ENCODE results near the gene DLGAP1. TPM values are rescaled to one million over a fixed set of nuclear protein-coding genes. Genes with fewer than 3 reads are reported as not detected.

DLGAP1 gene
- total RNA-seq, 2 experiments from 2014 or later: not detected

DNA sequence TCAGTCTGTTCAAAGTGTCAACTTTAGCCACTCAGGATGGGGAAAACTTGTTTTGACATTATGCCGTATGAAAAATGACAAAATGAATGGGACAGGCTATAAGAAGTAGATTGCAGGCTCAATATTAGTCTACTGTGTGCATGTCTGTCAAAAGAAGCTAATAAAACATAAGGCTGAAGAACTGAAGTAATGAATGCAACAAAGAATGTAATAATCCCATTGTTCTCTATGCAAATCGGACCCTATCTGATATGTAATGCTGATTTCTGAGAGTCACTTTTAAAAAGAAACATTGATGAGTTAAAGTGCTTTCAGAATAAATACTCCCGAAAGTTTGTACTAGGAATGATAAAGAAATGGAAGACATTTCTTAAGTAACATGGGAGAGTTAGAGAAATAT lies 172.2 kb downstream of the DLGAP1 start:
- Mint-ChIP-seq H3K36me3 (ENCODE audit: low read depth) (no peaks in the 10 kb centered on the region), H3K4me3 (no peak overlapping the region), H3K9me3 (ENCODE audit: insufficient read depth) (no peaks in the 10 kb centered on the region), H3K27me3 (ENCODE audit: low read depth) (no peaks in the 10 kb centered on the region), H3K4me1 (ENCODE audit: low read depth) (no peaks in the 10 kb centered on the region), H3K27ac (no peak overlapping the region)
- POLR2A ChIA-PET: no interaction called here
- CTCF ChIA-PET: no interaction called here
- no peak for DNase-seq
- ATAC-seq: no peak

DNA sequence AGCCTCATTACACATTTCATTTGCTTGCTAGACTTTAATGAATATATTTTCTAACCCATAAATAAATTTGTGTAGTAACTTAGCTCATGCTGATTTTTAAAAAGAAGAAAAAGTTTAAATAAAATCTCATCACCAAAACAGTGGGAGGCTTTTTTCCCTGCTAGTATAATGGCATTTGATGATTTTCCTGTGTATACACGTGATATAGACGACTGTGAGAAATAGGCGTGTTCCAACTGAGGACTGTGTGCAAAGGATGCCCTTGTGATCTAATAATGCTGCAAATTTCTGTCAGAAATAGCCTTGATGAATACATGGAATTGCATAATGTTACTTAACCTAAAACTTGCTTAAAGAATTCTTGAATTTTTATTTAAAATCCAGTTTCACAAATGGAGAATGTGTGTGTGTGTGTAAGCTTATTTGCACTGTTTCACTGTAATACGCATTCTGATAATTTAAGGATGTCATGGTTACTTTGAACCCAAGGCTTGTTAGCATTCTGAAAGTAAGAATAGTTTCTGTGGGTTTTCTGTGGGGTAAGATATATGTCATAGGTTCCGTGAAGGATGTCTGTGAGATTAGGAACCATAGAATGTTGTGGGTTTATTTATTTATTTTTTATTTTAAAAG lies 178.0 kb downstream of the DLGAP1 start:
- CTCF ChIA-PET: no interaction called here
- no peak for ATAC-seq
- Mint-ChIP-seq H3K27ac (no peak overlapping the region), H3K36me3 (ENCODE audit: low read depth) (no peaks in the 10 kb centered on the region), H3K4me3 (no peak overlapping the region), H3K27me3 (ENCODE audit: low read depth) (no peaks in the 10 kb centered on the region), H3K4me1 (ENCODE audit: low read depth) (no peaks in the 10 kb centered on the region), H3K9me3 (ENCODE audit: insufficient read depth) (no peaks in the 10 kb centered on the region)
- no peak for DNase-seq
- POLR2A ChIA-PET: no interaction called here

DNA sequence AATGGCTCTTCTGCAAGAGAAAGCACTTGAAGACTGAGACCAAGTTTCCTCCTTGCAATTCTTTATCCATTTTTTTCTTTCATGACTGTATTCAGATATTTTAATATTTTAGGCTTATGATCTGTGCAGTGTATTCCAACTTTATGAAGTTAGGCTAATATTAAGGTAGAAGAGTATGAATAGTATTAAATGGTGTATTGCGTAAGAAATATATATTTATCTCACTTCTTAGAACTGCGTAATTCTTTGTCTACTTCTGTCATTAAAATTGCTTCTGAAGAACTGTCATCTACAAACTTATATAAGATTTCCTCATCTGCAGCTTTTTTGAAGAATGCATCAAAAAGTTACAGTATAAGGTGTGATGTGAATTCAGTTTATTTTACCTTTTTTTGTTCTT lies 183.2 kb downstream of the DLGAP1 start:
- Mint-ChIP-seq H3K4me1 (ENCODE audit: low read depth) (no peaks in the 10 kb centered on the region), H3K4me3 (no peak overlapping the region), H3K36me3 (ENCODE audit: low read depth) (no peaks in the 10 kb centered on the region), H3K27ac (no peak overlapping the region), H3K9me3 (ENCODE audit: insufficient read depth) (no peaks in the 10 kb centered on the region), H3K27me3 (ENCODE audit: low read depth) (no peaks in the 10 kb centered on the region)
- POLR2A ChIA-PET: no interaction called here
- CTCF ChIA-PET: no interaction called here
- no peak for ATAC-seq
- no peak for DNase-seq

DNA sequence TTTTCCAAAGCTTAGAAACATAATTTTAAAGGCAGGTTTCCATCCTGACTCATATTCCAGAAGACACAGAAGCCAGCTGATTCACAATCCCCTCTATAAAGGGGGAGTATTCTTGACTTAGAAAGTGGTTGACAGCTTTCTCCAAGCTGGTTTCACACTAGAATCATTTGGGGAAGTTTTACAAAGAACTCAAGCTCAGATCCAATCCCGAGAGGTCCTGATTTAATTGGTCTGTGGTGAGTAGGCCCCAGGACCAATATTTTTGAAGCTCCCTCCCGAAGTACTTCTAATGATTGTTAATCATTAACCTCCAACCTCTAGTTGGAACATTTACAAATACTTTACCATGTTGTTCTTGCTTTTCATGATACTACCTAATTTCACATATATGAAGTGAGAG lies 184.1 kb downstream of the DLGAP1 start:
- Mint-ChIP-seq H3K27me3 (ENCODE audit: low read depth) (no peaks in the 10 kb centered on the region), H3K9me3 (ENCODE audit: insufficient read depth) (no peaks in the 10 kb centered on the region), H3K4me3 (no peak overlapping the region), H3K4me1 (ENCODE audit: low read depth) (no peaks in the 10 kb centered on the region), H3K36me3 (ENCODE audit: low read depth) (no peaks in the 10 kb centered on the region), H3K27ac (no peak overlapping the region)
- ATAC-seq: no peak
- CTCF ChIA-PET: no interaction called here
- no peak for DNase-seq
- POLR2A ChIA-PET: no interaction called here

DNA sequence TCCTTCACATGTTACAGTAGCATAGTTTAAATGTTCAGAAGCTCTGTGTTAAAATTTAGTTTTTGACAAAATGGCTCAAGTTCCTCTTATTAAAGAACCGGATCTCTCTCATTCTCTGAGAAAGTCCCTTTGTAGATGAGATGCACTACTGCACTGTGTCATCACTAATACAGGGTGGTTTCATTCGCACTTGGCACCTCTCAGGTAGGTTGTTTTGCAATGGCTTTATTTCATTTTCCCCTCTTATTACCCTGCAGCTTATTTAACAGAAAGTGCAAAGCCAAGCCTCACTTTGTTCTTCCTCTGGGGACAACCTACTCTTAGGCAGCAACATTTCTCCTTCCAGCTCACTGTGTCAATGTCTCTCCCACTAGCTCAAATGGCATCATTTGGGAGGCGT lies 185.1 kb downstream of the DLGAP1 start:
- no peaks in the 10 kb centered on the region for H3K27me3 Mint-ChIP-seq (ENCODE audit: low read depth)
- H3K27ac Mint-ChIP-seq: no peak overlapping the region
- H3K36me3 Mint-ChIP-seq (ENCODE audit: low read depth): no peaks in the 10 kb centered on the region
- ATAC-seq (no peak), DNase-seq (no peak)
- H3K9me3 Mint-ChIP-seq (ENCODE audit: insufficient read depth): no peaks in the 10 kb centered on the region
- POLR2A ChIA-PET: no interaction called here
- H3K4me3 Mint-ChIP-seq: no peak overlapping the region
- CTCF ChIA-PET: no interaction called here
- H3K4me1 Mint-ChIP-seq (ENCODE audit: low read depth): no peaks in the 10 kb centered on the region

DNA sequence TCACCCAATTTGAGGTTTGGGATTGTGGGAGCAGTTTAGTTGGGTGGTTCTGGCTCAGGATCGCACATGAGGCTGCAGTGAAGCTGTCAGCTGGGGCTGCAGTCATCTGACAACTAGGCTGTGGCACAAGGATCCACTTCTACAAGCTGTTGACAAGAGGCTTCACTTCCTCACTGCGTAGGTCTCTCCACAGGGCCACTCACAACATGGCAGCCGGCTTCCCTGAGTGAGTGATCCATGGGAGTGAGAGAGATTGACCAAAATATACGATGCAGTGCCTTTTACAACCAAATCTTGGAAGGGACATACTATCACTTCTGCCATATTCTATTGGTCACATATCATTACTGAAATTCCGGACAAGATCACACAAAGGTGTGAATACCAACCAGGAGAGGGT lies 187.5 kb downstream of the DLGAP1 start:
- DNase-seq: no peak
- POLR2A ChIA-PET: no interaction called here
- H3K27me3 Mint-ChIP-seq (ENCODE audit: low read depth): no peaks in the 10 kb centered on the region
- no peaks in the 10 kb centered on the region for H3K36me3 Mint-ChIP-seq (ENCODE audit: low read depth)
- CTCF ChIA-PET: no interaction called here
- H3K27ac Mint-ChIP-seq: no peak overlapping the region
- H3K4me3 Mint-ChIP-seq: no peak overlapping the region
- no peaks in the 10 kb centered on the region for H3K9me3 Mint-ChIP-seq (ENCODE audit: insufficient read depth)
- H3K4me1 Mint-ChIP-seq (ENCODE audit: low read depth): no peaks in the 10 kb centered on the region
- ATAC-seq: no peak

DNA sequence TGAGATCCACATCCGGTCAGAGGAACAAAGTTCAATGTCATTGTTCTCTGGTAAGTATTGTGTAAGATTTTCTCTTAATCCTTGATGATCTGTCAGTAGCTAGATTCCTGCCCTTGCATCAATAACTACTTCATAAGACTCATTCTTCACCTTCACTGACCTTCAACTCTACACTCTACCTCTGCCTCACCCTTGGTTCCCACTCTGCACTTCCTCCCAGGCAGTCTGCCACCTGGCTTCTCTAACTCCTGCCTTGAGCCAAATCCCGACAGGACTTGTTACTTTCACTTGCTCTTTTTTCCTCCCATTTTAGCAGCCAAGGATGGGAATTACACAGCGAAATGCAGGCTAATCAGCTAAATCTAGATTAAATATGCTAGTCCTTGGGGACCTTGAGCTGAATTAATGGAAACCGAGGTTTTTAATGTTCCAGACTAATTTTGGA lies 190.7 kb downstream of the DLGAP1 start:
- CTCF ChIA-PET: no interaction called here

DNA sequence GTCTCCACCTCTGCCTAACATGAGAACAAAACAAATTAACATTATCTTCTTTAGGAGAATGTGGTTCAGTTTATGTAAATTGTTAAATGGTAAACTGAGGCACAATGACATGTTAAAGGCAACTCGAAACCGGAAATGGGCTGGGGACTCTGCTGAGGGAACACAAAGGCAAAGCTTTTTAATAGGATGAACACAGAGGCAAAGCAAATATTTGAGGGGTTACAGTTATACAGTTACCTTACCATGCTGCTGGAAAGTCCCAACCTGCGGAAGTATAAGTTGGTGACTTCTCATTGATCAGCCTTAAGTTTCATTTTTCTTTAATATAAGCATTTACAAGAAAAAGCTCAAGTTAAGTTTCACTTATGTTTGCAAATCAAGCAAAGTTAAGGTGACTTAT lies 195.0 kb downstream of the DLGAP1 start:
- POLR2A ChIA-PET: no interaction called here
- CTCF ChIA-PET: no interaction called here
- no peak overlapping the region for H3K4me3 Mint-ChIP-seq
- H3K27ac Mint-ChIP-seq: no peak overlapping the region
- H3K36me3 Mint-ChIP-seq (ENCODE audit: low read depth): no peaks in the 10 kb centered on the region
- H3K4me1 Mint-ChIP-seq (ENCODE audit: low read depth): no peaks in the 10 kb centered on the region
- H3K27me3 Mint-ChIP-seq (ENCODE audit: low read depth): no peaks in the 10 kb centered on the region
- H3K9me3 Mint-ChIP-seq (ENCODE audit: insufficient read depth): no peaks in the 10 kb centered on the region
- DNase-seq (no peak), ATAC-seq (no peak)

More for the DNA sequence above, 190.7 kb downstream of the DLGAP1 start:
- no peaks in the 10 kb centered on the region for H3K27me3 Mint-ChIP-seq (ENCODE audit: low read depth)
- no peaks in the 10 kb centered on the region for H3K4me1 Mint-ChIP-seq (ENCODE audit: low read depth)
- no peak overlapping the region for H3K27ac Mint-ChIP-seq
- DNase-seq (no peak), ATAC-seq (no peak)
- no peaks in the 10 kb centered on the region for H3K36me3 Mint-ChIP-seq (ENCODE audit: low read depth)
- H3K4me3 Mint-ChIP-seq: no peak overlapping the region
- POLR2A ChIA-PET: no interaction called here
- no peaks in the 10 kb centered on the region for H3K9me3 Mint-ChIP-seq (ENCODE audit: insufficient read depth)

DNA sequence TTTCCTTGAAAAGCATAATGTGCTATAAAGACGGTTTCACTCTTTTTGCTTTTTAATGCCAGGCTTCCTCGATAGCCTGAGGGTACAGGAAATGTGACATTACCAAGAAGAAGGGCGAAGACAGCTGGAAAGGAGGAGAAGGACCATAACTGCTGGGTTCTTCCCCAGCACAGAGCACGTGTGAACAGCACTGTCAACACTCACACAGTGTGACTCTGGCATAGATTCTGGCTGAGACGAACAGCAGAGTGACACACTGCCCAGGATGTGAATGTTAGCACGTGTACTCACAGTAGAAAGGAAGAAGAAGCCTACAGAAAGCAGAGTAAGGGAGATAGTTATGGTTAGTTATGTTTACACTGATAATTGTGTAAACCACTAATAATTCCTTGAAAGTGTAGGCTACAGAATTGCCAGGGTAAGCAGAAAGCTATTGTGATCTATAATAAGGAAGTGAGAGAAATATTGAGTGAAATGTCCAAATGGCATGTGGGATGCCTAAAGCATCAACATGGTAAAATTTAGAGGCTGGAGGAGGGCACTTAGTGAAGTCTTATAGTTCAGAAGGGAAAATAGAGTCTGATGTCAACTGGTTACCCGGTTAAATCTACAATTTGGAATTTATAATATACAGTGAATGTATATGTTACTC lies 198.2 kb downstream of the DLGAP1 start:
- no peak for ATAC-seq
- POLR2A ChIA-PET: no interaction called here
- H3K4me1 Mint-ChIP-seq (ENCODE audit: low read depth): no peaks in the 10 kb centered on the region
- H3K36me3 Mint-ChIP-seq (ENCODE audit: low read depth): no peaks in the 10 kb centered on the region
- H3K4me3 Mint-ChIP-seq: no peak overlapping the region
- H3K9me3 Mint-ChIP-seq (ENCODE audit: insufficient read depth): no peaks in the 10 kb centered on the region
- no peak overlapping the region for H3K27ac Mint-ChIP-seq
- DNase-seq: no peak
- H3K27me3 Mint-ChIP-seq (ENCODE audit: low read depth): no peaks in the 10 kb centered on the region
- CTCF ChIA-PET: no interaction called here

DNA sequence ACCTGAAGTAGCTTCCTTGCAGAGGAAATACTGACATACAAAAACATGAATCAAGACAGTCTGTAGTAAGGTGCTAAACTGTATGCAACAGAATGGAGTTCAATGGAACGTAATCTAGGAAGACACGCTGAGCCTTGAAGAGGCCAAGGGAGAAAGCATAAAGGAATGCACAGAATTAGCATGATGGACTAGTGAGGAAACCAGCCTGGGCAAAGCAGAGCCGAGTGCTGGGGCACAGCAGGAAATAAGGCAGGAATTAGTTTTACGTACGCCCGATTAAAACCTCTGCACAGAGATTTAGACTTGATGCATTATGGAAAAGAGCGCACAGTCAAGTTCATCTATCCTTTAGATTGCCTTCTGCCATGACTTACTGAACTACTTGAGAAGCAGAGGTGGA lies 200.3 kb downstream of the DLGAP1 start:
- Mint-ChIP-seq H3K4me1 (ENCODE audit: low read depth) (no peaks in the 10 kb centered on the region), H3K27me3 (ENCODE audit: low read depth) (no peaks in the 10 kb centered on the region), H3K27ac (no peak overlapping the region), H3K9me3 (ENCODE audit: insufficient read depth) (no peaks in the 10 kb centered on the region), H3K36me3 (ENCODE audit: low read depth) (no peaks in the 10 kb centered on the region), H3K4me3 (no peak overlapping the region)
- ChIA-PET POLR2A (no interaction called here), CTCF (no interaction called here)
- no peak for ATAC-seq
- no peak for DNase-seq

DNA sequence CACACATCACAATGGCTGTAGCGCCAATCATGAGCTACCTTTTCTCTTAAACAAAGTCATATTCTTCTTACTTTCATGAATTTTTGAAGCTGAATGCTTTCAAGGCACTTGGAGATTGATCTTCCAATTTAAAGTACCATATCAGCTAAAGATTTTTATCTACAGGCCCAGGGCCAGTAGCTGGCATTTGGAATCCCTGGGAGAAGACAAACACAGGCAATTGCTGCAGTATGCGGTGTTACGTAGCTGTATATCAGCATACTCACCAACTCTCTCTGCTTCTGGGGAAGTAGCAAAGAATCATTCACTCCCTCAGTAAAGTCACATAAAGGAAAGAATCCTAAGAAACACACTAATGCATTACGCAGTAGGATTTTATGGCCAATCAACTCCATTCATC lies 202.3 kb downstream of the DLGAP1 start:
- POLR2A ChIA-PET: no interaction called here
- no peak for ATAC-seq
- CTCF ChIA-PET: no interaction called here
- H3K27me3 Mint-ChIP-seq (ENCODE audit: low read depth): no peaks in the 10 kb centered on the region
- H3K36me3 Mint-ChIP-seq (ENCODE audit: low read depth): no peaks in the 10 kb centered on the region
- no peak overlapping the region for H3K27ac Mint-ChIP-seq
- H3K9me3 Mint-ChIP-seq (ENCODE audit: insufficient read depth): no peaks in the 10 kb centered on the region
- no peaks in the 10 kb centered on the region for H3K4me1 Mint-ChIP-seq (ENCODE audit: low read depth)
- H3K4me3 Mint-ChIP-seq: no peak overlapping the region
- no peak for DNase-seq

DNA sequence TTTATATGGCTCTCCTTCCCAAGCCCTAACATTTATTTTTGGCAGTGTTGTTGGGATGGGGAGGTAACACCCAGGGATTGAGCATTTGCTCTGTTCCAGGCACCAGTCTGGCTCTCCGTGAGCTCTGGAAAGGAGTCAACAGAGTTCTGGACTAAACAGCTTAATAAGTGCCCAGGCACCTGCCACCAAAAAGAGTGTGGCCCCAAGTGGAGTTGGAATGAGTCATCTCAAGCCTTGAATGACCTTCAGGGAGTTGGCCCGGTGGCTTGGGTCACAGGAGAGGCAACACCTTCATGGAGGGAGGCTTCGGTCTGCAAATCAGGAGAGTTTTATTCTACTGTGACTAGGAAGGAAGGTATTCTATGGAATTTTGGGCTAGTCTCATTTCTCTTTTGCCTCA lies 203.2 kb downstream of the DLGAP1 start:
- ChIA-PET CTCF (no interaction called here), POLR2A (no interaction called here)
- H3K27me3 Mint-ChIP-seq (ENCODE audit: low read depth): no peaks in the 10 kb centered on the region
- no peaks in the 10 kb centered on the region for H3K9me3 Mint-ChIP-seq (ENCODE audit: insufficient read depth)
- no peak overlapping the region for H3K4me3 Mint-ChIP-seq
- DNase-seq: no peak
- no peak for ATAC-seq
- H3K36me3 Mint-ChIP-seq (ENCODE audit: low read depth): no peaks in the 10 kb centered on the region
- no peaks in the 10 kb centered on the region for H3K4me1 Mint-ChIP-seq (ENCODE audit: low read depth)
- no peak overlapping the region for H3K27ac Mint-ChIP-seq

DNA sequence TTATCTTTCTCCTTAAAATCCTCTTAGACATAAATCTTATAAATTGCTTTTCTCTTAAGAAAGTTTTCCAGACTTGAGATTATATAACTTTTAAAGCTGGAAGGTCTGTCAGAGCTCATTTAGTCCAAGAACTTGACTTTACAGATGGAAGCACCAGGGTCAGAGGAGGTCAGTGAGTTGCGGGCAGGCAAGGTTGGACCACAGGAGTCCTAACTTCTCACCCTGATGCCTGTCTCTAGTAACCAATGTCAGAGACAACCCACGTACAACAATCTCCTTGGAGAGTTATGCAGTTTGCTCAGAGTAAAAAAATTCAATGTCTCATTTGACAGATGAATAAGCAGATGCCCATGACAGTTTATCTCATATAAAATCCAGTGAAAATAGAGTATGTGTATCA lies 203.9 kb downstream of the DLGAP1 start:
- Mint-ChIP-seq H3K27me3 (ENCODE audit: low read depth) (no peaks in the 10 kb centered on the region), H3K36me3 (ENCODE audit: low read depth) (no peaks in the 10 kb centered on the region), H3K9me3 (ENCODE audit: insufficient read depth) (no peaks in the 10 kb centered on the region), H3K4me1 (ENCODE audit: low read depth) (no peaks in the 10 kb centered on the region), H3K27ac (no peak overlapping the region), H3K4me3 (no peak overlapping the region)
- no peak for ATAC-seq
- CTCF ChIA-PET: no interaction called here
- POLR2A ChIA-PET: no interaction called here
- no peak for DNase-seq
